Measurements from ENCODE around the gene FLYWCH1. TPM values are rescaled to one million over a fixed set of nuclear protein-coding genes. Genes with fewer than 3 reads are reported as not detected.

FLYWCH1 gene
- total and polyA plus RNA-seq, 9 of the 15 experiments (the other 6 are each of a cell fraction or from before 2014, with no cell fraction given): 0.18 to 33.6 (median 11.3) TPM

DNA sequence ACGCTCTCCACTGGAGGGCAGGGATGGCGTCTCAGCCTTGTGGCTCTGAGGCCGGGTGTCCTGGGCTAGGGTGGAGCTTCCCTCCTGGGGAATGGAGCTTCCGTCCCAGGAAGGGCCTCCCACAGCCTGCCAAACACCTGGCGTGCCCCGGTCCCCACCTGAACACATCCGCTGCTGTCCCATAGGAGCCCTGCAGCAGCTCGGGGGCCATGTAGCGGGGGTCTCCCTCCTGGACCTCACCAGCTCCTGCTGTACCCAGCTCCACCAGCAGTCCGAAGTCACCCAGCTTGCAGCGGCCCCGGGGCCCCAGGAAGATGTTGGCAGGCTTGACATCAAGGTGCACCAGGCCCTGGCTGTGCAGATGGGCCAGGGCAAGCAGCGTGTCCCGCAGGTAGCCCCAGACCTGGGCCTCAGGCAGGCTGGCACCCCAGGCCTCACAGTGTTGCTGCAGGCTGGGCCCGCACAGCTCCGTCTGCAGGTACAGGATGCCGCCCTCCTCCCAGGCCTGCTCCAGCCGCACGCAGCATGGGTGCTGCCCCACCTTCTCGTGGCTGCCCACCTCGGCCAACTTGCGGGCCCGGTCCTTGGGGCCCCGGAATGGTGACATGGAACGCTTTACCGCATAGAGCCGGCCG lies 63.5 kb downstream of the FLYWCH1 start:
- CTCF ChIA-PET (ENCODE audit: low intra/inter-chr PET ratio): no interaction called here
- H2AFZ ChIP-seq (ENCODE audit: low read depth, low read length): no peak overlapping the region
- peaks cover 87% of the 10 kb centered on the region; the same call in 2 of the 3 replicates for H3K36me3 ChIP-seq (ENCODE audit: control insufficient read depth, insufficient read depth, low read length)
- peak overlapping the region in 1 of 2 experiments; percentile 81; a peak in 1 of 4 replicates for H3K9ac ChIP-seq (ENCODE audit: insufficient read depth in 1 of 2, low read depth in 2 of 2, low read length in 2 of 2)
- 94% methylated on average over 24 of the region's 28 CpGs for WGBS (ENCODE audit: insufficient coverage, low coverage, missing lambda C conversion rate)
- peaks cover 22% of the 10 kb centered on the region for H4K20me1 ChIP-seq (replicated peaks; ENCODE audit: control insufficient read depth, insufficient read depth, low read length)
- DNase-seq (ENCODE audit: extremely low read depth in 1 of 4, low spot score in 3 of 4) (no peak), ATAC-seq (no peak), FAIRE-seq (no peak)
- peaks cover 3% of the 10 kb centered on the region for H3K9me1 ChIP-seq (ENCODE audit: control insufficient read depth, insufficient read depth, low read length)
- H3K4me1 ChIP-seq (replicated peaks in 1 of 2; ENCODE audit: control insufficient read depth in 2 of 2, insufficient read depth in 2 of 2, low read length in 2 of 2): peaks cover 8 to 91% of the 10 kb centered on the region in 2 experiments; a peak in 4 of 5 replicates
- H3K79me2 ChIP-seq (ENCODE audit: control insufficient read depth, insufficient read depth, low read length): peaks cover 51% of the 10 kb centered on the region
- H3K4me3 ChIP-seq: no peak overlapping the region
- no peak for TF ChIP-seq CLOCK (CRISPR knock-in tag; IDR thresholded peaks at IDR 0.05; ENCODE audit: borderline replicate concordance)
- TF ChIP-seq POLR2G (IDR thresholded peaks at IDR 0.05; ENCODE audit: low read depth, low read length): peak; percentile 72
- TF ChIP-seq PHF8 (IDR thresholded peaks at IDR 0.05; ENCODE audit: borderline replicate concordance, low read length): 0 out of 2 replicates have a peak, but pooled peaks have one; percentile 12
- peak; percentile 71 for TF ChIP-seq RBM22 (IDR thresholded peaks at IDR 0.05; ENCODE audit: low read depth, low read length, poor library complexity, severe bottlenecking)
- TF ChIP-seq, protein P1, sequence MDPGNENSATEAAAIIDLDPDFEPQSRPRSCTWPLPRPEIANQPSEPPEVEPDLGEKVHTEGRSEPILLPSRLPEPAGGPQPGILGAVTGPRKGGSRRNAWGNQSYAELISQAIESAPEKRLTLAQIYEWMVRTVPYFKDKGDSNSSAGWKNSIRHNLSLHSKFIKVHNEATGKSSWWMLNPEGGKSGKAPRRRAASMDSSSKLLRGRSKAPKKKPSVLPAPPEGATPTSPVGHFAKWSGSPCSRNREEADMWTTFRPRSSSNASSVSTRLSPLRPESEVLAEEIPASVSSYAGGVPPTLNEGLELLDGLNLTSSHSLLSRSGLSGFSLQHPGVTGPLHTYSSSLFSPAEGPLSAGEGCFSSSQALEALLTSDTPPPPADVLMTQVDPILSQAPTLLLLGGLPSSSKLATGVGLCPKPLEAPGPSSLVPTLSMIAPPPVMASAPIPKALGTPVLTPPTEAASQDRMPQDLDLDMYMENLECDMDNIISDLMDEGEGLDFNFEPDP (CRISPR knock-in tag; IDR thresholded peaks at IDR 0.05): no peak
- 0 out of 2 replicates have a peak, but pooled peaks have one; percentile 2 for TF ChIP-seq POLR2A (conservative IDR thresholded peaks at IDR 0.05)
- peak; percentile 70 for TF ChIP-seq RBFOX2 (IDR thresholded peaks at IDR 0.05; ENCODE audit: low read depth, low read length)
- no peak for TF ChIP-seq FOXM1 (IDR thresholded peaks at IDR 0.05; ENCODE audit: low read depth)
- TF ChIP-seq FOXM1 (CRISPR knock-in tag; IDR thresholded peaks at IDR 0.05; ENCODE audit: low read depth): peak; percentile 67; the same call in 1 of the 2 replicates
- 0 out of 2 replicates have a peak, but pooled peaks have one; percentile 25 for TF ChIP-seq GABPB1 (CRISPR knock-in tag; IDR thresholded peaks at IDR 0.05)
- H3K9me3 ChIP-seq (replicated peaks; ENCODE audit: control insufficient read depth, insufficient read depth, low read depth, low read length): no peaks in the 10 kb centered on the region
- no peak overlapping the region for H3K4me2 ChIP-seq (ENCODE audit: insufficient read depth, low read length)
- no TSS peak for BruUV-seq (replicated peaks)
- in situ Hi-C loops (cut with MboI) (no loop called here), intact Hi-C loops (cut with micrococcal nuclease) (no loop called here)
- H3K27me3 ChIP-seq (ENCODE audit: control insufficient read depth in 2 of 2, insufficient read depth in 2 of 2, low read length in 2 of 2): no peaks in the 10 kb centered on the region
- H3K27ac ChIP-seq (ENCODE audit: extremely low read depth, low read depth, low read length): no peak overlapping the region
- POLR2A ChIA-PET: interaction anchor here (0.6 to 1.8 kb wide), 6 partner anchors 10 to 1356 kb away, joined by 3 to 8 read pairs (median 4); no protein-coding TSS in a partner anchor

Data from K562 (cell line).